ENCODE measurements around the gene LMO4.

The LMO4 gene

GRCh38 chr1:87356591-87356990, 27.9 kb downstream of the LMO4 start:
- no peak overlapping the region for H3K27ac Mint-ChIP-seq
- TF ChIP-seq CTCF (IDR thresholded peaks at IDR 0.05), result no peak
- peaks cover 16% of the 10 kb centered on the region for H3K36me3 Mint-ChIP-seq (ENCODE audit: low read depth)
- H3K9me3 Mint-ChIP-seq, result peaks cover 21% of the 10 kb centered on the region
- no peak overlapping the region for H3K4me3 Mint-ChIP-seq
- H3K27me3 Mint-ChIP-seq (ENCODE audit: low read depth, poor library complexity), result no peaks in the 10 kb centered on the region
- peaks cover 55% of the 10 kb centered on the region for H3K4me1 Mint-ChIP-seq
- no peak for DNase-seq

- peaks cover 16% of the 10 kb centered on the region for H3K36me3 Mint-ChIP-seq (ENCODE audit: low read depth)
- peaks cover 21% of the 10 kb centered on the region for H3K9me3 Mint-ChIP-seq
- peak overlapping the region; percentile 57 for H3K27ac Mint-ChIP-seq
- peaks cover 41% of the 10 kb centered on the region for H3K4me1 Mint-ChIP-seq
- no peak overlapping the region for H3K4me3 Mint-ChIP-seq
- H3K27me3 Mint-ChIP-seq (ENCODE audit: low read depth, poor library complexity), result no peaks in the 10 kb centered on the region
- no peak for TF ChIP-seq CTCF (IDR thresholded peaks at IDR 0.05)
- no peak for DNase-seq
These were observed 29.5 kb downstream of the LMO4 start for GRCh38 chr1:87358219-87358618.

- peaks cover 24% of the 10 kb centered on the region for H3K9me3 Mint-ChIP-seq
- H3K36me3 Mint-ChIP-seq (ENCODE audit: low read depth), result peaks cover 18% of the 10 kb centered on the region
- H3K27ac Mint-ChIP-seq, result peak overlapping the region; percentile 6
- H3K27me3 Mint-ChIP-seq (ENCODE audit: low read depth, poor library complexity), result no peaks in the 10 kb centered on the region
- no peak overlapping the region for H3K4me3 Mint-ChIP-seq
- no peak for TF ChIP-seq CTCF (IDR thresholded peaks at IDR 0.05)
- peaks cover 41% of the 10 kb centered on the region for H3K4me1 Mint-ChIP-seq
- DNase-seq, result no peak
These were observed 30.9 kb downstream of the LMO4 start for GRCh38 chr1:87359586-87359985.

- H3K9me3 Mint-ChIP-seq, result peaks cover 50% of the 10 kb centered on the region
- H3K36me3 Mint-ChIP-seq (ENCODE audit: low read depth), result peaks cover 35% of the 10 kb centered on the region
- TF ChIP-seq CTCF (IDR thresholded peaks at IDR 0.05), result no peak
- H3K4me1 Mint-ChIP-seq, result peaks cover 20% of the 10 kb centered on the region
- no peak overlapping the region for H3K4me3 Mint-ChIP-seq
- DNase-seq, result no peak
- no peak overlapping the region for H3K27ac Mint-ChIP-seq
- H3K27me3 Mint-ChIP-seq (ENCODE audit: low read depth, poor library complexity), result peaks cover 8% of the 10 kb centered on the region
These were observed 33.6 kb downstream of the LMO4 start for GRCh38 chr1:87362063-87362833.

GRCh38 chr1:87362834-87363426, 34.2 kb downstream of the LMO4 start:
- H3K4me3 Mint-ChIP-seq, result no peak overlapping the region
- TF ChIP-seq CTCF (IDR thresholded peaks at IDR 0.05), result no peak
- H3K4me1 Mint-ChIP-seq, result peaks cover 20% of the 10 kb centered on the region
- peaks cover 39% of the 10 kb centered on the region for H3K36me3 Mint-ChIP-seq (ENCODE audit: low read depth)
- H3K27me3 Mint-ChIP-seq (ENCODE audit: low read depth, poor library complexity), result peaks cover 8% of the 10 kb centered on the region
- H3K9me3 Mint-ChIP-seq, result peaks cover 51% of the 10 kb centered on the region
- DNase-seq, result no peak
- H3K27ac Mint-ChIP-seq, result no peak overlapping the region

- H3K36me3 Mint-ChIP-seq (ENCODE audit: low read depth), result peaks cover 29% of the 10 kb centered on the region
These were observed 38.9 kb downstream of the LMO4 start for GRCh38 chr1:87367549-87367948.

More at GRCh38 chr1:87367549-87367948, 38.9 kb downstream of the LMO4 start:
- no peak for TF ChIP-seq CTCF (IDR thresholded peaks at IDR 0.05)
- Mint-ChIP-seq H3K9me3 (peaks cover 33% of the 10 kb centered on the region), H3K27ac (peak overlapping the region; percentile 58), H3K4me3 (no peak overlapping the region), H3K27me3 (ENCODE audit: low read depth, poor library complexity) (peaks cover 11% of the 10 kb centered on the region), H3K4me1 (peaks cover 10% of the 10 kb centered on the region)
- no peak for DNase-seq
